GM12892 (cell line): Measurements from ENCODE around the gene GABRR2.

Source experiments
- DNase-seq: peaks from one replicate; pipeline ENCODE4 v3.0.0; 2011; ENCODE audit not compliant: insufficient read length
- FAIRE-seq: peaks from 2 replicates; lab custom pipeline; 2011; peaks lifted over from hg19 to GRCh38; lab: Jason Lieb, UNC
- POLR2A ChIP-seq: IDR thresholded peaks from 2 replicates; pipeline ENCODE4 v1.6.1; 2011; ENCODE audit warnings: low read depth, low read length, control low read depth
- POLR2AphosphoS5 ChIP-seq: IDR thresholded peaks from 2 replicates; pipeline ENCODE4 v1.6.1; 2011; ENCODE audit warnings: low read depth, low read length, control low read depth
- TAF1 ChIP-seq: IDR thresholded peaks from 2 replicates; pipeline ENCODE4 v1.6.1; 2011; ENCODE audit warnings: low read depth, mild to moderate bottlenecking, control low read depth, low read length, borderline replicate concordance

Gene GABRR2

DNA sequence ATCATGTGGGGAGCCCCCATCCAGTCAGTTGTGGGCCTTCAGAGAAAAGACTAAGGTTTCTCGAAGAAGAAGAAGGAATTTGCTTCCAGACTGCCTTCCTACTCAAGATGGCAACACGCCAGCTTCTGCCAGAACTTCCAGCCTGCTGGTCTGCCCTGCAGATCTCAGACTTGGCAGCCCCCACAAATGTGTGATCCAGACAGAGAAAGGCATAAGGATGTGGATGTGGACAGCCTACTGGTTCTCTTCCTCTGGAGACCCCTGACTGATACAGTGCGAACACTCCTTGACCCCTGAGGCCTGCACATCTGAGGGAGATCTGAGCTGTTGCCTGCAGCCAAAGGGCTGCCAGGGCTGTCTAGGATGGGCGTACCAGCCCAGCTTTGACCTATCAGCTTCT lies 106.5 kb downstream of the GABRR2 start:
- TF ChIP-seq POLR2A, result no peak
- no peak for TF ChIP-seq POLR2AphosphoS5
- TF ChIP-seq TAF1, result no peak
- no peak for FAIRE-seq
- DNase-seq, result no peak
